ENCODE measurements around the gene TSPAN14. TPM values are rescaled to one million over a fixed set of nuclear protein-coding genes. Genes with fewer than 3 reads are reported as not detected.

The TSPAN14 gene
- total and polyA plus RNA-seq, 2 of the 8 experiments (the other 6 are each of a cell fraction or from before 2014, with no cell fraction given): 47.4 to 57.8 TPM

DNA sequence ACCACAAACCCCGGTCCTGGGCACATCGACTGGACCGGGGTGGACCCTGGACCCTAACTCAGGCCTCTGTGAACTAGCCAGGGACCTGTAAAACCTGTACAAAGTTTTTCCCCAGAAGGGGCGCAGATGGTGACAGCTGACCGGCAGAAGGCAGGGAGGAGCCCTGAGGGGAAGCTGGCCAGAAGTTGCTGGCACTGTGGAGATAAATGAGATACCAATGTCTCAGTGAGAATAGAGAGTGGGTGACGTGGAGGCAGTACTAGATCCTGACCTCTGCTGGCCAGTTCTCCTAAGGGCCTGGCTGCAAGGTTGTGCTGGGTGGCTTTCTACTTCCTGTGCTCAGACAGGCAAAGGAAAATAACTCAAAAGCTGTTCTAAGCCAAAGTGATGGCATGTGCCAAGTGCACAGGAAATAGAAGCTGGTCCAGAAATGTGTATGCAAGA, 10.6 kb upstream of the TSPAN14 start:
- no peak overlapping the region for H3K23ac ChIP-seq (ENCODE audit: insufficient read length)
- H2BK12ac ChIP-seq (ENCODE audit: low read depth, low read length): no peak overlapping the region
- H4K91ac ChIP-seq (replicated peaks; ENCODE audit: insufficient read length, low read length): no peak overlapping the region
- no peak overlapping the region for H3K18ac ChIP-seq (ENCODE audit: extremely low read depth, low read length)
- no peak overlapping the region for H3K4me2 ChIP-seq (ENCODE audit: insufficient read depth in 1 of 2, low read depth in 2 of 2, low read length in 2 of 2)
- H3K23me2 ChIP-seq (ENCODE audit: low read depth, low read length): no peaks in the 10 kb centered on the region
- no peak overlapping the region for H2AFZ ChIP-seq (ENCODE audit: low read length)
- FAIRE-seq (no peak), DNase-seq (ENCODE audit: low read depth in 1 of 2, low spot score in 2 of 2) (no peak)
- peaks cover 0 to 3% (median 0%) of the 10 kb centered on the region in 4 experiments; a peak in 1 of 7 replicates for H3K4me1 ChIP-seq (replicated peaks in 1 of 4; ENCODE audit: control insufficient read depth in 3 of 4, insufficient read depth in 4 of 4, low read length in 3 of 4)
- H2AK5ac ChIP-seq (ENCODE audit: low read depth, low read length): no peak overlapping the region
- ChIA-PET POLR2A (ENCODE audit: partially characterized antibody) (interaction anchor here (1.3 to 2.1 kb wide), 3 partner anchors 17 to 101 kb away, joined by 3 to 5 read pairs (median 4); no protein-coding TSS in a partner anchor), CTCF (ENCODE audit: partially characterized antibody) (interaction anchor here (0.6 to 38.4 kb wide), 48 partner anchors 9 to 309 kb away, joined by 3 to 1263 read pairs (median 5); partner anchors contain the start of genes PRXL2A and SH2D4B)
- no peak overlapping the region for H2BK120ac ChIP-seq (replicated peaks; ENCODE audit: low read depth, low read length)
- 69% methylated on average over 6 of the region's 6 CpGs; no CpG with 5 or more reads in 1 of the 2 experiments for WGBS, 2 experiments (ENCODE audit: extremely low coverage in 1 of 2, insufficient coverage in 1 of 2, insufficient read length in 1 of 2, insufficient replicate concordance in 2 of 2, low coverage in 1 of 2, low lambda C conversion rate in 2 of 2, missing lambda C conversion rate in 1 of 2)
- no peak overlapping the region for H3K27ac ChIP-seq (ENCODE audit: low read depth, low read length)
- H2BK5ac ChIP-seq (ENCODE audit: low read depth, low read length): no peak overlapping the region
- H4K8ac ChIP-seq (ENCODE audit: extremely low read depth, insufficient read depth, low read length): no peak overlapping the region
- H3K4ac ChIP-seq (replicated peaks; ENCODE audit: insufficient read length, low read depth, low read length): no peak overlapping the region
- H3K4me3 ChIP-seq (ENCODE audit: extremely low read depth in 1 of 4, insufficient read depth in 2 of 4, low read depth in 3 of 4, low read length in 4 of 4): no peak overlapping the region
- no peaks in the 10 kb centered on the region; a peak in 1 of 8 replicates for H3K36me3 ChIP-seq (ENCODE audit: control insufficient read depth in 2 of 4, insufficient read depth in 4 of 4, low read length in 3 of 4)
- H4K5ac ChIP-seq (ENCODE audit: insufficient read length, low read depth, low read length): no peak overlapping the region
- H2BK15ac ChIP-seq (ENCODE audit: low read length): no peak overlapping the region
- H3K56ac ChIP-seq (replicated peaks; ENCODE audit: insufficient read length, low read depth, low read length): no peak overlapping the region
- no peaks in the 10 kb centered on the region for H3K79me1 ChIP-seq (ENCODE audit: low read depth, low read length)
- no peaks in the 10 kb centered on the region for H4K20me1 ChIP-seq (replicated peaks in 1 of 2; ENCODE audit: control insufficient read depth in 1 of 2, insufficient read depth in 2 of 2, low read length in 2 of 2)
- H3K14ac ChIP-seq (ENCODE audit: insufficient read length): no peak overlapping the region
- H3K9ac ChIP-seq (replicated peaks in 1 of 4; ENCODE audit: extremely low read depth in 1 of 4, low read depth in 3 of 4, low read length in 3 of 4): no peak overlapping the region
- H2BK20ac ChIP-seq (ENCODE audit: low read length): no peak overlapping the region
- no peaks in the 10 kb centered on the region for H3K9me3 ChIP-seq (ENCODE audit: insufficient read depth in 2 of 2, low read depth in 1 of 2, low read length in 1 of 2)
- no peaks in the 10 kb centered on the region for H3K79me2 ChIP-seq (ENCODE audit: control insufficient read depth in 1 of 2, insufficient read depth in 2 of 2, low read length in 2 of 2)
- H3K27me3 ChIP-seq (replicated peaks in 1 of 4; ENCODE audit: control insufficient read depth in 3 of 4, extremely low read depth in 1 of 4, insufficient read depth in 3 of 4, low read length in 3 of 4): no peaks in the 10 kb centered on the region
- TF ChIP-seq CBX5 (IDR thresholded peaks at IDR 0.05; ENCODE audit: low read depth, low read length) (no peak), BRCA1 (IDR thresholded peaks at IDR 0.05; ENCODE audit: low read depth, low read length) (no peak), EP300 (IDR thresholded peaks at IDR 0.05; ENCODE audit: borderline replicate concordance in 1 of 2, low read depth in 2 of 2, low read length in 2 of 2) (no peak), ZNF274 (IDR thresholded peaks at IDR 0.05; ENCODE audit: borderline replicate concordance, extremely low read depth, low read length) (no peak), KDM1A (IDR thresholded peaks at IDR 0.05; ENCODE audit: borderline replicate concordance, low read length) (no peak), RAD21 (IDR thresholded peaks at IDR 0.05 in 1 of 2, conservative IDR thresholded peaks at IDR 0.05 in 1 of 2; ENCODE audit: low read depth in 2 of 2, low read length in 2 of 2) (peak; percentile 45 to 54; a peak in 3 of 4 replicates)
- TF ChIP-seq, protein P1, sequence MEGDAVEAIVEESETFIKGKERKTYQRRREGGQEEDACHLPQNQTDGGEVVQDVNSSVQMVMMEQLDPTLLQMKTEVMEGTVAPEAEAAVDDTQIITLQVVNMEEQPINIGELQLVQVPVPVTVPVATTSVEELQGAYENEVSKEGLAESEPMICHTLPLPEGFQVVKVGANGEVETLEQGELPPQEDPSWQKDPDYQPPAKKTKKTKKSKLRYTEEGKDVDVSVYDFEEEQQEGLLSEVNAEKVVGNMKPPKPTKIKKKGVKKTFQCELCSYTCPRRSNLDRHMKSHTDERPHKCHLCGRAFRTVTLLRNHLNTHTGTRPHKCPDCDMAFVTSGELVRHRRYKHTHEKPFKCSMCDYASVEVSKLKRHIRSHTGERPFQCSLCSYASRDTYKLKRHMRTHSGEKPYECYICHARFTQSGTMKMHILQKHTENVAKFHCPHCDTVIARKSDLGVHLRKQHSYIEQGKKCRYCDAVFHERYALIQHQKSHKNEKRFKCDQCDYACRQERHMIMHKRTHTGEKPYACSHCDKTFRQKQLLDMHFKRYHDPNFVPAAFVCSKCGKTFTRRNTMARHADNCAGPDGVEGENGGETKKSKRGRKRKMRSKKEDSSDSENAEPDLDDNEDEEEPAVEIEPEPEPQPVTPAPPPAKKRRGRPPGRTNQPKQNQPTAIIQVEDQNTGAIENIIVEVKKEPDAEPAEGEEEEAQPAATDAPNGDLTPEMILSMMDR (IDR thresholded peaks at IDR 0.05; ENCODE audit: control extremely low read depth in 1 of 3, insufficient read depth in 1 of 3, low read depth in 1 of 3, low read length in 3 of 3): peak; percentile 48 to 57 (median 57)
- TF ChIP-seq, protein P2, sequence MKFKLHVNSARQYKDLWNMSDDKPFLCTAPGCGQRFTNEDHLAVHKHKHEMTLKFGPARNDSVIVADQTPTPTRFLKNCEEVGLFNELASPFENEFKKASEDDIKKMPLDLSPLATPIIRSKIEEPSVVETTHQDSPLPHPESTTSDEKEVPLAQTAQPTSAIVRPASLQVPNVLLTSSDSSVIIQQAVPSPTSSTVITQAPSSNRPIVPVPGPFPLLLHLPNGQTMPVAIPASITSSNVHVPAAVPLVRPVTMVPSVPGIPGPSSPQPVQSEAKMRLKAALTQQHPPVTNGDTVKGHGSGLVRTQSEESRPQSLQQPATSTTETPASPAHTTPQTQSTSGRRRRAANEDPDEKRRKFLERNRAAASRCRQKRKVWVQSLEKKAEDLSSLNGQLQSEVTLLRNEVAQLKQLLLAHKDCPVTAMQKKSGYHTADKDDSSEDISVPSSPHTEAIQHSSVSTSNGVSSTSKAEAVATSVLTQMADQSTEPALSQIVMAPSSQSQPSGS (IDR thresholded peaks at IDR 0.05; ENCODE audit: low read length): no peak
